Mammary epithelial cell (primary cell): ENCODE measurements around the gene USHBP1.

Experiments
- EZH2 ChIP-seq: IDR thresholded peaks from 2 replicates; pipeline ENCODE4 v1.6.1; 2012; ENCODE audit warnings: low read length, inconsistent platforms, borderline replicate concordance
- TF ChIP-seq, protein P1 (sequence below), 2 donors: IDR thresholded peaks in 1 of 2; conservative IDR thresholded peaks in 1 of 2; 2 replicates each; pipeline ENCODE4 v1.5.1; 2011 to 2012; ENCODE audit warnings: inconsistent platforms in 2 of 2, low read length in 2 of 2, mild to moderate bottlenecking in 2 of 2, control low read depth in 1 of 2, low read depth in 1 of 2; ENCODE audit not compliant: insufficient read depth in 1 of 2; ENCODE audit errors: extremely low read depth in 1 of 2

GRCh38 chr19:17259118-17259780 lies 5.3 kb downstream of the USHBP1 start:
- TF ChIP-seq, protein P1, sequence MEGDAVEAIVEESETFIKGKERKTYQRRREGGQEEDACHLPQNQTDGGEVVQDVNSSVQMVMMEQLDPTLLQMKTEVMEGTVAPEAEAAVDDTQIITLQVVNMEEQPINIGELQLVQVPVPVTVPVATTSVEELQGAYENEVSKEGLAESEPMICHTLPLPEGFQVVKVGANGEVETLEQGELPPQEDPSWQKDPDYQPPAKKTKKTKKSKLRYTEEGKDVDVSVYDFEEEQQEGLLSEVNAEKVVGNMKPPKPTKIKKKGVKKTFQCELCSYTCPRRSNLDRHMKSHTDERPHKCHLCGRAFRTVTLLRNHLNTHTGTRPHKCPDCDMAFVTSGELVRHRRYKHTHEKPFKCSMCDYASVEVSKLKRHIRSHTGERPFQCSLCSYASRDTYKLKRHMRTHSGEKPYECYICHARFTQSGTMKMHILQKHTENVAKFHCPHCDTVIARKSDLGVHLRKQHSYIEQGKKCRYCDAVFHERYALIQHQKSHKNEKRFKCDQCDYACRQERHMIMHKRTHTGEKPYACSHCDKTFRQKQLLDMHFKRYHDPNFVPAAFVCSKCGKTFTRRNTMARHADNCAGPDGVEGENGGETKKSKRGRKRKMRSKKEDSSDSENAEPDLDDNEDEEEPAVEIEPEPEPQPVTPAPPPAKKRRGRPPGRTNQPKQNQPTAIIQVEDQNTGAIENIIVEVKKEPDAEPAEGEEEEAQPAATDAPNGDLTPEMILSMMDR (conservative IDR thresholded peaks at IDR 0.05 in 1 of 2, IDR thresholded peaks at IDR 0.05 in 1 of 2; ENCODE audit: extremely low read depth in 1 of 2, insufficient read depth in 1 of 2, low read depth in 1 of 2, low read length in 2 of 2) = no peak
- TF ChIP-seq EZH2 = no peak
